DMS114 treated with DMSO at 0.1 percent for 48 hours (cell line): ENCODE results near the gene WDFY4.
"Not testable (repeated sequence)": the region's sequence is repeated elsewhere in the genome, so short reads cannot be mapped to it uniquely, and the experiment has no call there.

Experiments used
- DNase-seq: peaks from one replicate; lab custom pipeline; 2025; ENCODE audit not compliant: unreplicated experiment; lab: John Stamatoyannopoulos, UW

Gene WDFY4, protein sequence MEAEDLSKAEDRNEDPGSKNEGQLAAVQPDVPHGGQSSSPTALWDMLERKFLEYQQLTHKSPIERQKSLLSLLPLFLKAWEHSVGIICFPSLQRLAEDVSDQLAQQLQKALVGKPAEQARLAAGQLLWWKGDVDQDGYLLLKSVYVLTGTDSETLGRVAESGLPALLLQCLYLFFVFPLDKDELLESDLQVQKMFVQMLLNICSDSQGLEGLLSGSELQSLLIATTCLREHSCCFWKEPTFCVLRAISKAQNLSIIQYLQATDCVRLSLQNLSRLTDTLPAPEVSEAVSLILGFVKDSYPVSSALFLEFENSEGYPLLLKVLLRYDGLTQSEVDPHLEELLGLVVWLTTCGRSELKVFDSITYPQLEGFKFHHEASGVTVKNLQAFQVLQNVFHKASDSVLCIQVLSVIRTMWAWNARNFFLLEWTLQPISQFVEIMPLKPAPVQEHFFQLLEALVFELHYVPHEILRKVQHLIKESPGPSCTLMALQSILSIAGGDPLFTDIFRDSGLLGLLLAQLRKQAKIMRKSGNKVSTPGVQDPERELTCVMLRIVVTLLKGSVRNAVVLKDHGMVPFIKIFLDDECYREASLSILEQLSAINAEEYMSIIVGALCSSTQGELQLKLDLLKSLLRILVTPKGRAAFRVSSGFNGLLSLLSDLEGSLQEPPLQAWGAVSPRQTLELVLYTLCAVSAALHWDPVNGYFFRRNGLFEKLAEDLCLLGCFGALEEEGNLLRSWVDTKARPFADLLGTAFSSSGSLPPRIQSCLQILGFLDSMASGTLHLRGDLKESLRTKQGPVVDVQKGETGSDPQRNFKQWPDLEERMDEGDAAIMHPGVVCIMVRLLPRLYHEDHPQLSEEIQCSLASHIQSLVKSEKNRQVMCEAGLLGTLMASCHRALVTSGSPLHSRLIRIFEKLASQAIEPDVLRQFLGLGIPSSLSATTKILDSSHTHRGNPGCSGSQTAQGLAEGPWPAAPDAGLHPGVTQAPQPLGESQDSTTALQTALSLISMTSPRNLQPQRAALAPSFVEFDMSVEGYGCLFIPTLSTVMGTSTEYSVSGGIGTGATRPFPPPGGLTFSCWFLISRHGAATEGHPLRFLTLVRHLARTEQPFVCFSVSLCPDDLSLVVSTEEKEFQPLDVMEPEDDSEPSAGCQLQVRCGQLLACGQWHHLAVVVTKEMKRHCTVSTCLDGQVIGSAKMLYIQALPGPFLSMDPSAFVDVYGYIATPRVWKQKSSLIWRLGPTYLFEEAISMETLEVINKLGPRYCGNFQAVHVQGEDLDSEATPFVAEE (N-terminal part only)

DNA sequence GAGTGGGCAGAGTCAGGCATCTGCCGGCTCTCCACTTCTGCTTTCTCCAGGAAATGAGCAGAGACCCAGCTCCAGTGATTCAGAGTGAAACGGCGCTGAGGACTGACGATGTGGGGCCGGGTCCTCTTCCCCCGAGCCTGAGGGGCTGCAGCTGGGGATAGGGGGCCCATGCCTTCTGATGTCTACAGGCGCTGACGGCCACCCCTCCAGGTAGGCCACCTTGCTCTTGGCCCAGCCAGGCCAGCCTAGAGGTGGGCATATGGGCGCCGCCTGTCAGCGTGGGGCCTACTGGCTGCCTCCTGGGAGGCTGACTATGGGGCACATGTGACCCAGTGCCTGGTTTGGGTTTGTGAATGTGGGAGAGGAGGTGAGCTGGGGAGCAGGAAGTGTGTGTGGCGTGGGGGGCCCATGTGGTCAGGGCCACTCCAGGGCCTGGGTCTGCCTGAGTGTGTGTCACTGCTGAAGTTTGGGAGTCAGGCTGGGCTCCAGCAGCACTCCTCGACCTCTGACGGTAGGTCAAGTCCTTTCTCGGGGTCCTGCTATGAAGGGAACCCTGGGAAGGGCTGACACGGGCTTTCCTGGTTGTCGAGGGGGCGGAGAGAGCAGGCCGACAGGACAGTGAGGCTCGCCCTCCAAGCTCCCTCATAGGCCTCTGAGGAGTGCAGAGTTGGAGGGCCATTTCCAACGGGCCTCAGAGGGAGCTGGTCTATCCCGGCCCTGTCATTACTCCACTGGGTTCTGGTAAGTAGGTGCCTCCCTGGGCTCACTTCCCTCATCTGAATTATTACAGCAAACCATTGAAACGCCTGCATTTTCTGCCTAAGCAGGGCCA is at the start of gene WDFY4:
Gene WDFY4, plus strand, starts transcription at position 82 of the 832 bp plus-strand sequence. CDS start 24,860 bp downstream, outside the sequence.
- DNase-seq, result no peak

DNA sequence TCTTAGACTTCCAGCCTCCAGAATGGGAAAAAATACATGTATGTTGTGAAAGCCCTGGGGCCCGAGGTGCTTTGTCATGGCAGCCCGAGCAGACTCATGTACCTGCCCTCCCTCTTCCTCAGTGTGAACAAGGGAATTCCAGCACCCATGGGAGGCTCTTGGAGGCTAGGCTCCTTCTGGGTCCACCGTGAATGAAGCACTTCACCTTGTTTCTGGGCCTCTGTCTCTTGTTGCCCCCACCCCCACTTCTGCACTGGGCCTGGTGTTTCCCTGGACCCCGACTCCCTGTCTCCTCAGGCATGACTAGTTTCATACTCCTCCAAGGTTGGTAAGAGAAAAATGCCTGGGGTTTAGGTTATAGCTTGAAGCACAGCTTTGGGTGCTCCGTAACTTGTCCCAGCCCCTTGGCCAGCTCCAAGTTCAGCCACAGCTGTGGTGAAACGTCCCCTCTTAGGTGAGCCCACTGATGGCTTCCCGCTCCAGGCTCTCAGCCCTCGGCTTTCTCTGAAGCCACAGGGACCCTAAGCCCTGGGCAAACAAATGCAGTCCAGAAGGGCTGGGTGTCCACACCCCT is 49.6 kb upstream of the WDFY4 start:
- no peak for DNase-seq

DNA sequence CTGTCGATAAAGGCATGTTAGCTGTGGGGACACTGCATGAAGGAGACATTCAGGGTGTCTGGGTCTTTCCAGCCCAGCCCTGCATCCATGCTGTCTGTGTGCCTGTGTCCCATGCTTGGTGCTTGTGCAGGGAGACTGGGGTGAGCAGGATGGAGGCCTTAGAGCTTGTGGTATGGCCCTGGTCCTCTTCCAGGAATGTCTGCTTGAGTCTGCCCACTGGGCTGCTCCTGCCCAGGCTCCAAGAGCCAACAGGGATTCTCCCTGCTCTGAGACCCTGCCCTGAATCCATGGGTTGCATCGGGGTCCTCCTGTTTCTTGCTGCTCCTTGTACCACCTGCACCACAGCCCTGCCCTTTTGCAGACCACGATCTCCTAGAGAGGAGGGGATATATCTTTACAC is 48.4 kb upstream of the WDFY4 start:
- DNase-seq, result no peak

DNA sequence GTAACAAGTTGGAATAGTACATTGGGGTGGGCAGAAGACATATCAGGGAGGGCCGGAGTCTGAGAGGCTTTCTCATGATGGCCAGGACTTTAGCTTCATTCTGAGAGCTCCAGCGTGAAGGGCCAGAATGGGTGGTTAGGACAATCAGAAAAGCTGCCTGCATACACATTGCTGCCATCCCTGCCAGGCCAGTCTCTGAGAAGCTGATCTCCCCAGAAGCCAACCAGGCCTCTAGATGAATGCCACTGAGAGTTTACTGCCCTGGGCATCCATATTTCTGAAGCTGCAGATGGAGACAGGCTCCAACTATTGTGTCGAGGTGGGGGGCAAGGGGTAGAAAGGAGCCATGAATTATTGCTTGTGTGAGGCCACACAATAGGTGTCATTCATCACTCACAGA is 47.8 kb upstream of the WDFY4 start:
- no peak for DNase-seq

DNA sequence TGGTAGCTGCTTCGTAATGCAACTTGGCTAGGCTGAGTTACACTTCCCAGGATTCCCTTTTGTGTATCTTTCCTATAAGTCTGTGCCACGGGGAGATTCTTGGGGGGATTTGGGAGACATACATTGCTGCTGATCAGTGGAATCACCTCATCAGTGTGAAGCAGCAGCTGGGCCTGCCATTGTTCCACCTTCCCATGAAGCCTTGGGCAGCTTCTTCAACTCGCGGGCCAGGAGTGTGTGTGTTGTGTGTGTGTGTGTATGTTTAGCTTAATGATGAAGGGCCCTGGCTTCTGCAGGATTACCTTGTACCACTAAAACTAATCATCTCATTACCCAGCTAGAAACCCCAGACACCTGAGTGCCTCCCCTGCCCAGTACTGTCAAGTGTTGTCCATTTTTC is 46.5 kb upstream of the WDFY4 start:
- DNase-seq, result no peak

DNA sequence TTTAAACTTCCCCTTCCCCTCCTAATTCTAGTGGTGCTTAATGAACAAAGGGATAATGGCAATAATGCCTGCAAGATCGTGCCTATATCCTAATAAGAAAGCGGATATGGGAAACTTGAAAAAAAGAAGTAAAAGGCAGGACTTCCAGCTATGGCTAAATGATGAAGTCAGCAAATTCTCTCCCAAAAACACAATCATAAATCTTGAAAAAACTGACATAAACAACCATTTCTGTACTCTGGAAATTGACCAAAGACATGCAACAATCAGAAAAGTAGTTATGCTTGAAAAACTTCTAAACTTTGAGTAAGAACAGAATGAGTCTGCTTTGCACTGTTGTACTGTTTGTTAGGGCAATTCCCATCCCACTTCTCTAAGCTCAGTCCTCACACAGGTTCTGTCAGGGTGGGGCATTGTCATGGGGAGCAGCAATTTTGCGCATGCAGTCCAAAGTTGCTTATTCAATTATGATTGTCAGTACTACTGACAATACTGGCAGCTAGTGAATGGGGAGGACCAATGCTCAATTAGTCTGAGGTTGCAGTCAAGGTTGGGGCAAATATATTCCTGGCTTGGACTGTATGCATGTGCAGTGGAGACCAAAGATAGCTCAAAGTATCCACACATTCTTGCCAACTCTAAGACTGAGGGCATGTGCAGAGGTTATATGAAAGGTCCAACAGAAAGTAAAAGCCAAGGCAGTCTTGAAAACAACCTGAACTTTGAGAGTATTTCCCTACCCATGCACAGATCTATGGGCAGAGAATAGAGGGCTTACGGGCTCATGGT is 45.7 kb upstream of the WDFY4 start:
- DNase-seq, result no peak

DNA sequence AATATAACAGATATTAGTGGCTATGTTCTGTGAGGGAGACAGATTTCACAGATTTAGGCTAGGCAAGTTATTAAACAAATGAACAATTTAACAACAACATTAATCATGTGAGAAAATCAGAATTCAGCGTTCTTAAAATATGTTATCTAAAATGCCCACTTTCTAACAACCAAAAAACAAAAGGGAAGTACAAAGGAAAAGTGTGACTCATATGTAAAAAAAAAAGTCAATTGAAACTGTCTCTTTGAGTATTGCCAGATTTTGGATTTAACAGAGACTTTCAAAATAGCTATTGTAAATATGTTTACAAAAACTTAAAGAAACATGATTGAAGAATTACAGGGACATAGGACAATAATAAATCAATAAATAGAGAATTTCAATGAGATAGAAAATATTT is 45.0 kb upstream of the WDFY4 start:
- DNase-seq, result no peak

GRCh38 chr10:48640326-48640725 is 44.3 kb upstream of the WDFY4 start:
- DNase-seq, result no peak

- DNase-seq, result not testable (repeated sequence)
These were observed 43.5 kb upstream of the WDFY4 start for GRCh38 chr10:48641099-48641690.

DNA sequence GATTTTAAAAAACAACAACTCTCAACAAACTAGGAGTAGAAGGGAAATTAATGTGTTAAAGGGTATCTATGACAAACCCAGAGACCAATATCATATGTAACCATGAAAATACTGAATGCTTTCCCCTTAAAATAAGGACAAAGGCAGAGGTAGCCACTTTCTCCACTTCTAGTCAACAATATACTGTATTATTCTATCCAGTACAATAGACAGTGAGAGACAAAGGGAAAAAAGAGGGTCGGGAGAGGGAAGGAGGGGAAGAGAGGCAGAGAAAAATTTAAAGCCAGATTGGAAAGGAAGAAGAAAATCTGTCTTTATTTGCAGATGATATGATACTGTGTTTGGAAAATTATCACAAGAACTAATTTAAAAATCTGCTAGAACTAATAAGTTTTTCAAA is 39.1 kb upstream of the WDFY4 start:
- DNase-seq, result no peak

GRCh38 chr10:48647073-48647472 is 37.6 kb upstream of the WDFY4 start:
- not testable (repeated sequence) for DNase-seq

DNA sequence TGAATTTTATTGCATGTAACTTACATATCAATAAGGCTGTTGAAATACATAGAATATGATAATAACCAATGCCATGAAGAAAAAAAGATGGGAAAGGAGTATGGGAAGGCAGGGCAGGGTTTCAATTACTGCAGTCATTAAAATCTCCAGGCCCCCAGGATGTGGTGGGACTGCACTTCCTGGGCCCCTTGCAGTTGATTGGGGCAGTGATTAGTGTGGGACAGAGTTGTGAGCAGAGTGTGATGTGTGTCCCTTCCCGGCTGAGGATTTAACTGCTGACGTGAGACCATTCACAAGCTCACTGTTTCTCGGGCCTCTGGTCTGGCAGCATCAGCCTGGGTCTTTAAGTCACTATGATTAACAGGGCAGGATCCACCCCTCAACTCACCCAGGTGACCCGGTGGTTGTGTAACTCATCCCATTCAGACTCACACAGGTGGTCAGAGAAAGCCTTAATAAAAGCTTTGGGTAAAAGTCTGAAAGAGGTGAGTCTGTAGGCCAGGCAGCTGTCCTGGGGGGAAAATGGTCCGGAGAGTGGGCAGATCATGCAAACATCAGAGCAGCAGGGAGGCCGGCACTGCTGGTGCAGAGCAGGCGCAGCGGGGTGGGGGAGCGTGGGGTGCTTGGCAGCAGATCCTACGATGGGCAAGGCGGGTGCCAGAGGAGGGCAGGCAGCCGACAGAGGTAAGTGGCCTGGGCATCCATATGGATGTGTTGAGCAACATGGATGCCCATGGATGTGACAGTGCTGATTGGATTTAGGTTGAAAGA is 36.3 kb upstream of the WDFY4 start:
- no peak for DNase-seq

GRCh38 chr10:48649349-48649944 is 35.2 kb upstream of the WDFY4 start:
- DNase-seq, result no peak

GRCh38 chr10:48651293-48651692 is 33.4 kb upstream of the WDFY4 start:
- DNase-seq, result no peak

- no peak for DNase-seq
These were observed 32.8 kb upstream of the WDFY4 start for GRCh38 chr10:48651839-48652238.

DNA sequence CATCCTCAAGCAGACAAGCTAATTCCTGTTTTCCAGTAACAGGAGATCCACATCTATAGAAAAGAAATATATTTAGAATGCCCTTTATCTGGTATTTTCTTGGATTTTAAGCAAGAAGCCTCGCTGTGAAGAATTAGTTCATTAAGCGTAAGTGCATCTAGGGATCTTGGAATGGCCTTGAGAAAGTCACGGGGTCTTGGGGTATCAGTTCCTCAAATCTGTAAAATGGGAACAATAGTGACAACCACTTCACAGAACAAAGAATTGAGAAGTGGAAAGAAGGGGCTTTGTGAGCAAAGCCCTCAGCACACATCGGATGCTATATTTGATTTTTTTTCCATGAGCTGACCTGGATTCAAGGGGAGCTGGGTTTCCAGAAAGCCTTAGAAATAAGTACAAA is 32.3 kb upstream of the WDFY4 start:
- DNase-seq, result no peak

DNA sequence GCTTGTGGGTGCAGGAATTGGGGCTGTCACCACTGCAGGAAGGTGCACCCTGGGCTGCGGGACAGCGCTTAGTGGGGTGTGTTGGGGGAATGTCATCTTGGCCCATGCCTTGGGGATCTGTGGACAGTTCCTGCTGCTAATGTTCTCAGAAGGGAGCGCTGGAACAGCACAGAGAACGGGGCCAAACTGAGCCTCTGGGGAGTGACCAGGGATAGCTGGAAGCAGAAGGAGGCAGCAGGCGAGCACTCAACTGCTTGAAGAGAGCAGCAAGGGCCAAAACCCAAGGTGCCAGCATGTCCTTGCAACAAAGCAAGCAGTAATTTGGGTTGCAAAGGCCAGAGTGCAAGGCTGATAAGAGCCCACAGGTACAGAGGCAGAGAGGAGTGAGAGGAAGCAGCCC is 31.3 kb upstream of the WDFY4 start:
- no peak for DNase-seq
